Stimulated activated naive B cell treated with anti-CD40 and anti-IgM and Interleukin-4, amounts not matched to agents 10 μg/mL and 1 μg/mL and 100 μg/mL, for 72 hours (primary cell): ENCODE data around the gene SRP9.
"Not testable (repeated sequence)": the region's sequence is repeated elsewhere in the genome, so short reads cannot be mapped to it uniquely, and the experiment has no call there.

Experiments used
- ATAC-seq, 2 donors: fragments of 150-1000 bp; cut with Tn5 transposase; replicated peaks; 2 replicates each; pipeline ENCODE4 v1.10.0; 2021; ENCODE audit warnings: moderate library complexity in 1 of 2
- DNase-seq: peaks from one replicate; pipeline ENCODE4 v3.0.0; 2021
- H3K27ac Mint-ChIP-seq: one replicate; pipeline ENCODE4 v1.8.0; 2022; ENCODE audit warnings: mild to moderate bottlenecking, mixed read lengths
- H3K27me3 Mint-ChIP-seq, 2 donors: one replicate each; pipeline ENCODE4 v1.8.0; 2022; ENCODE audit warnings: mixed read lengths in 2 of 2
- H3K36me3 Mint-ChIP-seq, 2 donors: one replicate each; pipeline ENCODE4 v1.8.0; 2022; ENCODE audit warnings: mixed read lengths in 2 of 2, mild to moderate bottlenecking in 1 of 2
- H3K4me1 Mint-ChIP-seq, 2 donors: one replicate each; pipeline ENCODE4 v1.8.0; 2022; ENCODE audit warnings: mixed read lengths in 2 of 2, mild to moderate bottlenecking in 1 of 2
- H3K4me3 Mint-ChIP-seq, 2 donors: one replicate each; pipeline ENCODE4 v1.8.0; 2022; ENCODE audit warnings: mild to moderate bottlenecking in 2 of 2, mixed read lengths in 2 of 2, moderate library complexity in 1 of 2
- H3K9me3 Mint-ChIP-seq, 2 donors: one replicate each; pipeline ENCODE4 v1.8.0; 2022; ENCODE audit warnings: mixed read lengths in 2 of 2, mild to moderate bottlenecking in 1 of 2

Gene SRP9

DNA sequence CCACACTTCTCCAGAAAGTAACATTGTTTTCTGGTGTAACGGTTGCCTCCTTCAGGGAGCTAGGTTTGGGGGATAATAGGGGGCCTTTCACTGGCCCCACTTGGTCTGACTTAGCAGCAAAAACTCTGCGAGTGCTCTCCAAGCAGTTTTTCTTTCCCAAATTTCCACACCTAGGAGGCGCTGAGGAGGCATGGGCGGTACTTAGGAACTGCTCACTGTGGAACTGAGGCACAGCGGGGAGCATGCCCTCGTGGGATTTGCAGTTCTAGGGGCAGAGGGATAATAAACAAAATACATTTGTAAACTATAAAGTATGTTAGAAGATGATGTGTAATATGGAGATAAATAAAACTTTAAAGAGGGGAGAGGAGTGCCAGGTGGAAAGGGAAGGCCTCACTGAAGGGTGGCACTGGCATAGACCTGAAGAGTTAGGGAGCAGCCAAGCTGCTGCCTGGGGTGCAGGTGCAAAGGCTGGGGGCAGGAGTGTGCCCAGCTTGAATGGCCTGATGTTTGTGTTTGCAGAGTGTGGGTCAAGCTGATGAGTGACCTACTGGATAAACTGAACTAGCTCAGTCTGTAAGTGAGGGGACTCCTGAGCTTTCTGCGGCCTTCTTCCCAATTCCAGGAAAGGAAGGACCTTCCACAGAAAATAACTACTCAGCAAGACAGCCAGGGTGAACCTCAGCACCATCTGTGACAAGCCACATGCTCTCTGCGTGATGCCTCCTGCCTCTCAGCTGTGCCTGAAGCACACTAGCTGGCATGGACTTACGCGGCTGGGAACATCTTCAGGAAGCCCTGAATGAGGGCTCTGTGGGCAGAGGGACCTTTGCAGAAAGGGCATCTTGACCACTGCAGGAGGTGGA, 34.2 kb downstream of the SRP9 start:
- no peaks in the 10 kb centered on the region for H3K9me3 Mint-ChIP-seq
- H3K27me3 Mint-ChIP-seq = peaks cover 17 to 21% of the 10 kb centered on the region in 2 donors
- no peak overlapping the region for H3K4me3 Mint-ChIP-seq
- DNase-seq (no peak), ATAC-seq (no peak)
- no peak overlapping the region for H3K27ac Mint-ChIP-seq
- H3K36me3 Mint-ChIP-seq = no peaks in the 10 kb centered on the region
- H3K4me1 Mint-ChIP-seq = peaks cover 5 to 16% of the 10 kb centered on the region in 2 donors

DNA sequence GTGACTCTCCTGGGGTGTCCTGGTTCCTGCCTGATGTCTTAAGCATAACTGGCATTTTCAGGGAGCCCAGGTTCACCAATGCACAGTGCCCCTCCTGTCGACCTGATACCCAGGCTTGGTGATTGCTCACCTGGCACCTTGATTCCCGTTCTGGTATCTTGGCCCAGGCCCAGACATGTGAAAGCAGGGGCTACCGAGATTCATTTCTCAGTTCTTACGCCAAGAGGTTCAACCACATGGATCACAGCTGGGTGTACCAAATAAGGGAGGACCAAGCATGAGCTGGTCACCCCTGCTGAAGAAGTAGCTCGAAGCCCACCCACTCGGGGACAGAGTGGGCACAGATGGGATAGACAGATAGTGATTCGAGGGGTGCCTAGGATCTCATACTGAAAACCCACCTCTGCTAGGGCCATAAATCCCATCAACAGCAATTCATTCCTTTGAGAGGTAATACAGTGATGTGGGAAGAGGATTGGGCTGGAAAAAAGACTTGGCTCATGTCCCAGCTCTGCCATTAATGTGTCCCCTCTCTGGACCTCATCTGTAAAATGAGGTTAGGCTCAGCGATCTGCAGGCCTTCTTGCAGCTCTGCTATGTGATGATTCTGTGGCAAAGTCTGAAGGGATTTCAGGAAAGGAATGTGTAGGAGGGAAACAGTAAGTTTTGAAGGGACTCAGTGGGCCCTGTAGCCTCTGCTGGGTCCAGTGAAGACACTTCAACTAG, 35.0 kb downstream of the SRP9 start:
- no peak for ATAC-seq
- Mint-ChIP-seq H3K4me3 (no peak overlapping the region), H3K4me1 (peaks cover 5 to 19% of the 10 kb centered on the region in 2 donors), H3K27ac (no peak overlapping the region), H3K9me3 (no peaks in the 10 kb centered on the region), H3K36me3 (no peaks in the 10 kb centered on the region), H3K27me3 (peaks cover 17 to 21% of the 10 kb centered on the region in 2 donors)
- no peak for DNase-seq

DNA sequence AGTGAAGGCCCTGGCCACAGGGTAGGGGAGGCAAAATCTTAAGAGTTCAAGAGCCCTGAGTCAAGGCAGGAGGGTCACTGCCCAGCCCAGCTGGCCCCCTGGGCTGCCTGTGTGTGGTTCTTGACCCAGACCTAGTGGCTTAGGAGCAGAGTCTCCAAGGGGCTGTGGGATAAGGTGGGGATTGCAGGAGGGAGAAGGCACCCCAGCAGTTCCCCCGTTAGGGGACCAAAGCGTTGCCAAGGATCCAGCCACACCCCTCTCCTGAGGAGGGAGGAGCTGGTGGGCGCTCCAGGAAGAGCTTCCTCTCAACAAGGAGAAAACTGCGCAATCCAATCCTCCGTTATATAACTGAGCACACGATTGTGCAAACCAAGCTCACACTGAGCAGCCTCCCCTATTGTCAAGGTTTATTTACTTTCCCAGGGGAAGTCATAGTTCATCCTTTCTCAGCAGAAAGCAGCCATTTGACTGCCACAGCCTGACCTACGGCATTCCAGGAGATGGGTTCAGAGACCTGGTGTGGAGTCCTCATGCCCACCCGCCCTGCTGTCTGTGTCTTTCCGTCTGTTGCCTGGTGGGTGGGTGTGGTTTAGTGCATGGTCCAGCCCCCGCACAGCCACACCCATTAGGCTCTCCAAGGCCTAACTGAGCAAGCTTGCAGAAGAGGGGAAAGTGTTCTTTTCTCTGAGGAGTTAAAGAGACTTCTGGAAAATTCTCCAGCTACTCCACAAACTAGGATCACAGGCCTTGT, 35.8 kb downstream of the SRP9 start:
- peaks cover 5 to 25% of the 10 kb centered on the region in 2 donors for H3K4me1 Mint-ChIP-seq
- peaks cover 15 to 17% of the 10 kb centered on the region in 2 donors for H3K27me3 Mint-ChIP-seq
- no peaks in the 10 kb centered on the region for H3K9me3 Mint-ChIP-seq
- H3K36me3 Mint-ChIP-seq = no peaks in the 10 kb centered on the region
- H3K4me3 Mint-ChIP-seq = no peak overlapping the region
- ATAC-seq (no peak), DNase-seq (no peak)
- peak overlapping the region; percentile 9 for H3K27ac Mint-ChIP-seq

DNA sequence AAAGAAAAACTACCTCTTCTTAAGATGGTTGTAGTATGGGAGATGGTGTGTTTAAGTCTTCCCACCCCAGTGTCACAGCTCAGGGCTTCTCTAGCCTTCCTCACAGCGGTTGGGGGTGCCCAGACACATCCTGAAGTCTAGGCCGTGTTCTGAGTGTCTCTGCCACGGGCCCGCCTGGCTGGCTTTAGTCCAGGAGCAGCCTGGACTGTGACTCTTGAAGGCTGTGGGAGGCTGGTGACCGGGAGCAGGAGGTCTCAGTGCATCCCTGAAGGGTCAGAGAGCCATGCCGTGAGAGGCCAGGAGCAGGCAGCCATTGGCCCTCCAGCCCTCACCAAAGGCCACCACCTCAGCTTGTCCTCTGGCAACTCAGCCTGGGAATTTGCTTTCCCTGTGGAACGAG, 36.8 kb downstream of the SRP9 start:
- H3K36me3 Mint-ChIP-seq = peaks cover 0 to under 1% of the 10 kb centered on the region in 2 donors
- H3K27me3 Mint-ChIP-seq = peaks cover 10% of the 10 kb centered on the region in 2 donors
- ATAC-seq = no peak
- no peak for DNase-seq
- no peaks in the 10 kb centered on the region for H3K9me3 Mint-ChIP-seq
- H3K4me3 Mint-ChIP-seq = no peak overlapping the region
- no peak overlapping the region for H3K27ac Mint-ChIP-seq
- peaks cover 5 to 25% of the 10 kb centered on the region in 2 donors for H3K4me1 Mint-ChIP-seq

DNA sequence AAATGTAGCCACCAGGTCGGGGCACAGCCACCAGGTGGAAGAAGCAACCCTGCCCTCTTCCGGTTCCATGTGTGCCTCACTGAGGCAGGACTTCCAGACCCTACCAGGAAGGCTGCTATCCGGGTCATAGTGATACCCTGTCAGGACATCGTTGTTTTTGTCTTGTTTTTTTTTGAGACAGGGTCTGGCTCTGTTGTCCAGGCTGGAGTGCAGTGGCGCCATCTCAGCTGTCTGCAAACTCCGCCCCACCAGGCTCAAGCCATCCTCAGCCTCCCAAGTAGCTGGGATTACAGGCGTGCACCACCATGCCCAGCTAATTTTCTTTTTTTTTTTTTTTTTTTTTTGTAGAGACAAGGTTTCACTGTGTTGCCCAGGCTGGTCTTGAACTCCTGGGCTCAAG, 37.5 kb downstream of the SRP9 start:
- not testable (repeated sequence) for H3K9me3 Mint-ChIP-seq, H3K36me3 Mint-ChIP-seq, DNase-seq, ATAC-seq, H3K27ac Mint-ChIP-seq, H3K4me3 Mint-ChIP-seq
- peaks cover 5 to 19% of the 10 kb centered on the region in 2 donors for H3K4me1 Mint-ChIP-seq
- H3K27me3 Mint-ChIP-seq = peaks cover 10% of the 10 kb centered on the region in 2 donors

DNA sequence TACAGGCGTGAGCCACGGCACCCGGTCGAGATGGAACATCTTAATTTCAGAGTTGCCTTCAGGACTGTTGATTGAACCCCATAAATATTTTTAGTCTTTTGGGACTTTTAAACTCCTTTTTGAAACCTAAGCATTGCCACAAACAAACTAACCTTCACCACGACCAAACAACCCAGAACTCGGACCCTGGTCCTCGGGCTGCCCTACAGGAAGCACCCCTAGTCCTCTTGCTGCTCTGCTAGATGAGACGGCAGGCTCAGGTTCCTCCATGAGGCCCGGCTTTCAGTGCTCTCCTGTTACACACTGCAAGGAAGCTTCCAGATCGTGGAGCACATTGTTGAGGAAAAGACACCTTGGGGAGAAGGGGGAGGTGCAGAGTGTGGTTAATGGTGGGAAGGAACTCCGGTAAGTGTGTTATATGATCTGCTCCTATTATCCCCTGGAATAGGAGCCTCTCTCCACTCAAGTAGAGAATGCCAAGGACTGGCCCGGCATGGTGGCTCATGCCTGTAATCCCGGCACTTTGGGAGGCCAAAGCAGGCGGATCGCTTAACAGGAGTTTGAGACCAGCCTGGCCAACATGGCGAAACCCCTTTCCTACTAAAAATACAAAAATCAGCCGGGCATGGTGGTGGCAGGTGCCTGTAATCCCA, 38.0 kb downstream of the SRP9 start:
- no peak for DNase-seq
- Mint-ChIP-seq H3K27ac (no peak overlapping the region), H3K36me3 (peaks cover 0 to 4% of the 10 kb centered on the region in 2 donors), H3K4me3 (no peak overlapping the region), H3K4me1 (peaks cover 2 to 14% of the 10 kb centered on the region in 2 donors), H3K9me3 (peaks cover 0 to 2% of the 10 kb centered on the region in 2 donors), H3K27me3 (peaks cover 5 to 6% of the 10 kb centered on the region in 2 donors)
- ATAC-seq = no peak

DNA sequence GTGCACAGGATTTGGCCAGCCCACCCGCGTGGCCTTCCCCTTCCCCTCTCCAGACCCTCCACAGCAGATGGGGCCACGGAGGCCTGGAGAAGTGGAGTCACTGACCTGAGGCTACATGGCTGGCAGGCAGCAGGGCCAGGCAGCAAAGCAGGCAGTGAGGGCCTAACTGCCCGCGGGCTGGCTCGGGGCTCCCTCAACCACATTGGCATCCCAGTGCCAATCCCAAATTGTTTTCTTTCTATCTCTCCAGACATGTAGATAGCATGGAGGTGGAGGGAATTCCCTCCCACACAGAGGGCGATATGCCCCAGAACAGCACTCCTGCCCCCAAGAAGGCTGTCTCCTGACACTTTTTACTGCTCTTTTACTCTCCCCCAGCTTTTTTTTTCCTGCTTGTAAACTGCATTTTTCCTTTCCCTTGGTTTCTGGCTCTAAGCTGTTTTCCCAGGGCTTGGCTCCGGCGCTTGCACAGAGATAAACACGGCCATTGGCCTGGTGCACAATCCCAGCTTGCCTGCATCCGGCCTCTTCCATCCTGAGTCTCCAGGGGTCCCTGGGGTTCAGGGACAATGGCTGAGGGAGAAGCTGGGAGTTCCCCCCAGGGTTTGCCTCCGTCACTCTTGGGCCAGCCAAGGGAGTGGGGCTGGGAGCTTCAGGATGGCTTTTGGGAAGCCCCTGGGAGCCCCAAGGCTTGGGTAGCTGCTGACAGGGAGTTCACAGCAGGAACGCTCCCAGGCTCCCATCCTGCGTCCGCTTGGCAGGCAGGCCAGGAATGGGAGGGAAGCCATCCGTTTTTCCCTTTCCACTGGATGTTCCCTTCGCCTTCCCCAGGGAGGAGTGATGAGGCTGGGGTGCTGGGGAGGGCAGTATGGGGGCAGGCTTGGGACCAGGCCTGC, 39.3 kb downstream of the SRP9 start:
- ATAC-seq (no peak), DNase-seq (no peak)
- H3K27me3 Mint-ChIP-seq = no peaks in the 10 kb centered on the region
- H3K9me3 Mint-ChIP-seq = peaks cover 0 to 2% of the 10 kb centered on the region in 2 donors
- H3K36me3 Mint-ChIP-seq = peaks cover 0 to 4% of the 10 kb centered on the region in 2 donors
- no peak overlapping the region for H3K27ac Mint-ChIP-seq
- no peak overlapping the region for H3K4me3 Mint-ChIP-seq
- H3K4me1 Mint-ChIP-seq = peaks cover 2 to 9% of the 10 kb centered on the region in 2 donors

DNA sequence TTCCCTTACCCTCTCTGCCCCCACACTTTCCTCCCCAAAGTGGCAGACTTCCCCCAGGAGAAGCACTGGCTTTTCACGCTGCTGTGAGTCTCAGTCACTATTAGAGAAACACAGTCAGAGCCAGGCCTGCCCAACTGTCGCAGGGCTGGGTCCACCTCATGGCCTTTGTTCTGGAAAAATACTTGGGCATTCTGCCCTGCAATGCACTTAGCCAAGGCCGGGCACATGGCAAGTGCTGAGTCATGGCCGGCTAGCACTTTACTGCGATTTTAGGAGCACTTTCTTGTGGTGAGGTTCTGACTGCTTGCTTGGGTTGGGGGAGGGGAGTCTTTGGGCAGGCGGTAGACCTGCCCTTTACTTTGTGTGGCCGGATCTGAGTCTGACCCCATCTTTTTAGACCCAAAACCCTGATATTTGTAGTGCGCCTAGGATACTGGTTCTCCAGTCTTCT, 40.0 kb downstream of the SRP9 start:
- peaks cover 0 to 4% of the 10 kb centered on the region in 2 donors for H3K36me3 Mint-ChIP-seq
- no peak for ATAC-seq
- no peak overlapping the region for H3K4me3 Mint-ChIP-seq
- H3K4me1 Mint-ChIP-seq = peaks cover 2 to 9% of the 10 kb centered on the region in 2 donors
- no peaks in the 10 kb centered on the region for H3K27me3 Mint-ChIP-seq
- DNase-seq = no peak
- H3K9me3 Mint-ChIP-seq = peaks cover 0 to 2% of the 10 kb centered on the region in 2 donors
- no peak overlapping the region for H3K27ac Mint-ChIP-seq

DNA sequence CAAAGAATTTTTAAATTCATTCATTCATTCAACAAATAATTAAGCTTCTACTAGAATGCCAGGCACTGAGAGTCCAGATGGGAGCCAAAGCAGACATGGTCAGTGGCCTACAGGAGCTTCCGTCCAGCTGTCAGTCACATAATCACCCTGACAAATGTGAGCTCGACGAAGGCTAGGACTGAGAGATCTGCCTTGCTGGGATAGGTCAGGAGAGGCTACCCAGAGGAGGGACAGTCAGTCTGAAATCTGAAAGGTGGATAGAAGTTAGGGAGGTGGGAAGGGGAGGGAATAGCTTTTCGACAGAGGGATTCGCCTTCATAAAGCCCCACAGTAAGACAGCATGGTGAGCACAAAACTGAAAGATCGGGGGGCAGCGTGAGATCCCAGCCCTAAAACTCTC, 40.6 kb downstream of the SRP9 start:
- H3K4me3 Mint-ChIP-seq = no peak overlapping the region
- H3K4me1 Mint-ChIP-seq = peaks cover 0 to 9% of the 10 kb centered on the region in 2 donors
- peaks cover 0 to 4% of the 10 kb centered on the region in 2 donors for H3K36me3 Mint-ChIP-seq
- H3K9me3 Mint-ChIP-seq = peaks cover 0 to 2% of the 10 kb centered on the region in 2 donors
- no peaks in the 10 kb centered on the region for H3K27me3 Mint-ChIP-seq
- ATAC-seq = no peak
- DNase-seq = no peak
- no peak overlapping the region for H3K27ac Mint-ChIP-seq

DNA sequence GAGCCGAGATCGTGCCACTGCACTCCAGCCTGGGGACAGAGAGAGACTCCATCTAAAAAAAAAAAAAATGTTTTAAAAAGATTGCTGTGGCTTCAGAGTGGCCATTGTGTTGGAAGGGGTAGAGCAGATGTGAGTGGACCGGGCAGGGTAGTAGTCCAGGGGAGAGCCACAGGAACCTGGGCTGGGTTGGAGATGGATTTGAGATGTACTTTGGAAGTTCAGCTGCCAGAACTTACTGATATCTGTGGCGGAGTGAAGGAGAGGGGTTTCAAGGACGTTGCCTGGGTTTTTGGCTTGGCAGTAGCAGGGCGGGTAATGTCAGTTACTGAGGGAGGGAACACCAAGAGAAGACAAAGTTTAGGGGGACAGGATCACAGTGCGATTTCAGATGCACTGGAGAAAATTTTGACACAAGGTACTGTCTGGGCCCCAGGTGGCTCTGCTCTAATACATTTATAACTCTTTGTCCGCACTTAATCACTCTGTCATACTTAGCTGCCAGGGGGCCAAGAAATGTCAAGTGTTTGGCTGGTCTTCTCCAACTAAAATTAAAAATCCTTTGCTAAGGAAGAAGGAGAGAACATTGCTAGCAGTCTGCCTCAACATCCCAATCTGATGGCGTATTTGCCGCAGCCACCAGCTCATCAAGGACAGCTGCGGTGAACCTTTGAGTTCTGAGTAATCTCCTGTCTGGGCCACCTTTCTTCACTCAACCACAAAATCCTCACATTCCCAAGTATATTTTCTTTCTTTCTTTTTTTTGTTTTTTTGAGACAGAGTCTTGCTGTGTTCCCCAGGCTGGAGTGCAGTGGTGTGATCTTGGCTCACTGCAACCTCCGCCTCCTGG, 41.9 kb downstream of the SRP9 start:
- peaks cover 0 to 4% of the 10 kb centered on the region in 2 donors for H3K36me3 Mint-ChIP-seq
- ATAC-seq (no peak), DNase-seq (no peak)
- H3K27me3 Mint-ChIP-seq = no peaks in the 10 kb centered on the region
- H3K9me3 Mint-ChIP-seq = peaks cover 0 to 2% of the 10 kb centered on the region in 2 donors
- no peak overlapping the region for H3K27ac Mint-ChIP-seq
- peaks cover 0 to 9% of the 10 kb centered on the region in 2 donors for H3K4me1 Mint-ChIP-seq
- no peak overlapping the region for H3K4me3 Mint-ChIP-seq

DNA sequence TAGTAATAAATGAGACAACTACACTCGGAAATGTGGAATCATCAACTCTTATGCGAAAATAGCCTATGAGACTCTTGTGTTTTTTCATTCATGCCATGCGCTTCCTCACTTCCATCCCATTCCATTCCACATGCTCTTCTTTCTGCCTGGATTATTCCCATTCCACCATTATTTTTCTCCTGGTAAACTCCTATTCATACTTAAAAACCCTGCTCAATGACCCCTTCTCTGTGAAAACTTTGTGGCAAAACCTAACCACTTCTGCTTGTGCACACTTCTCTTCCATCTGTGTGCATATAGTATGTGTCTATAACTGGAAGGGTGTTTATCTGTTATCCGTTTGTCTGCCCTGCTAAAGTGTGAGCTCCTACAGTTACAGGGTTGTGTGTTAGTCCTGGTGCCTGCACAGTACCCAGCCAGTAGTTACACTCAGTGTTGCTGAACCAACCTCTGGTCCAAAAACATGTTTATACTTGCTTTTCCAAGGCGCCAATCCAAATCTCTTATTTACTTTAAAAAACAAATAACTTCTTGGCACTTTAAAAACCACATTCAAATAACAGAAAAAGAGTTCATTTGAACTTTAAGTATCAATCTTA, 43.0 kb downstream of the SRP9 start:
- Mint-ChIP-seq H3K27ac (no peak overlapping the region), H3K9me3 (peaks cover 0 to 2% of the 10 kb centered on the region in 2 donors), H3K4me1 (peaks cover 0 to 9% of the 10 kb centered on the region in 2 donors), H3K27me3 (no peaks in the 10 kb centered on the region), H3K36me3 (peaks cover 0 to 4% of the 10 kb centered on the region in 2 donors), H3K4me3 (no peak overlapping the region)
- ATAC-seq = no peak
- DNase-seq = no peak
